Stimulated activated CD4-positive, alpha-beta T cell treated with anti-CD3 and anti-CD28 coated beads, Interleukin-4, amount 100 ng/mL, for 24 hours (primary cell): ENCODE measurements around the gene SIPA1.
"Not testable (repeated sequence)": the region's sequence is repeated elsewhere in the genome, so short reads cannot be mapped to it uniquely, and the experiment has no call there.

Source experiments
- DNase-seq: peaks from one replicate; pipeline ENCODE4 v3.0.0-alpha.2; 2020

The SIPA1 gene

GRCh38 chr11:65644837-65645236 is 6.9 kb downstream of the SIPA1 start:
- no peak for DNase-seq

GRCh38 chr11:65645710-65646109 is 7.8 kb downstream of the SIPA1 start:
- DNase-seq: no peak

GRCh38 chr11:65646288-65646957 is 8.5 kb downstream of the SIPA1 start:
- no peak for DNase-seq

GRCh38 chr11:65646958-65647701 is 9.2 kb downstream of the SIPA1 start:
- no peak for DNase-seq

- no peak for DNase-seq
These were observed 11.1 kb downstream of the SIPA1 start for GRCh38 chr11:65648997-65649493.

GRCh38 chr11:65649656-65650546 is 12.0 kb downstream of the SIPA1 start:
- no peak for DNase-seq

GRCh38 chr11:65650547-65651338 is 12.8 kb downstream of the SIPA1 start:
- DNase-seq: no peak

- DNase-seq: no peak
These were observed 13.4 kb downstream of the SIPA1 start for GRCh38 chr11:65651339-65651588.

- DNase-seq: no peak
These were observed 13.9 kb downstream of the SIPA1 start for GRCh38 chr11:65651589-65652510.

GRCh38 chr11:65652511-65653228 is 14.8 kb downstream of the SIPA1 start:
- peak; percentile 93 for DNase-seq

GRCh38 chr11:65653229-65654225 is 15.6 kb downstream of the SIPA1 start:
- no peak for DNase-seq

- no peak for DNase-seq
These were observed 16.8 kb downstream of the SIPA1 start for GRCh38 chr11:65654375-65655349.

- DNase-seq: no peak
These were observed 17.9 kb downstream of the SIPA1 start for GRCh38 chr11:65655570-65656332.

- DNase-seq: no peak
These were observed 19.5 kb downstream of the SIPA1 start for GRCh38 chr11:65657426-65657825.

- no peak for DNase-seq
These were observed 20.5 kb downstream of the SIPA1 start for GRCh38 chr11:65658174-65659021.

- DNase-seq: no peak
These were observed 22.1 kb downstream of the SIPA1 start for GRCh38 chr11:65660038-65660437.

GRCh38 chr11:65660908-65661307 is 23.0 kb downstream of the SIPA1 start:
- DNase-seq: not testable (repeated sequence)
